Measurements from ENCODE around the gene CPSF3. TPM values are rescaled to one million over a fixed set of nuclear protein-coding genes. Genes with fewer than 3 reads are reported as not detected.

The CPSF3 gene
- total RNA-seq, 1 experiment from 2014 or later = 95.6 TPM

GRCh38 chr2:9518163-9518562 lies 94.7 kb downstream of the CPSF3 start:
- DNase-seq (ENCODE audit: low read depth) = no peak

- no peak for DNase-seq (ENCODE audit: low read depth)
These were observed 95.3 kb downstream of the CPSF3 start for GRCh38 chr2:9518780-9519179.

DNA sequence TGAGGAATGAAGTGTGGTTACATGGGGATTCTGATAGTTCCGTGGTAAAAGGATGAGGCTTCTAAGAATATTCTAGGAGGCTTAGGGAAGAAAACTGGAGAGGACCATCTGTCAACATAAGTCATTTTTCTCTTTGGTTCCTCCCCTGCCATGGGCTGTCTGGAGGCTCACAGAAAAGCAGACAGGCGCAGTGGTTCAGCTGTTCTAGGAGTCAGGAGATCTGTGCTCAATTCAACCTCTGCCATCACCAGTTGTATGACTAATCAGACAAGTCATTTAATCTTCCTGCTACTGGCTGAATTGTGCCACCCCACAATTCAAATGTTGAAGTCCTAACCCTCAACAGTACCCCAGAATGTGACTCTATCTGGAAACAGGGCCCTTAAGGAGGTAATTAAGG lies 95.8 kb downstream of the CPSF3 start:
- DNase-seq (ENCODE audit: low read depth) = no peak

Other genes with a start within 250 kb of the CPSF3 start
- gene ASAP2, start 216.8 kb upstream of the CPSF3 start, total RNA-seq (2014; rRNA removed; shearing (Covaris generic)) = 20.3 and 22.7 TPM in 2 replicates
- 34.5 and 44.4 TPM in 2 replicates for gene ITGB1BP1, start 126 bp upstream of the CPSF3 start, total RNA-seq (2014; rRNA removed; shearing (Covaris generic))
- gene IAH1, start 50.9 kb downstream of the CPSF3 start, total RNA-seq (2014; rRNA removed; shearing (Covaris generic)) = 34.6 and 38.1 TPM in 2 replicates
- 34.3 and 43.2 TPM in 2 replicates for gene ADAM17, start 132.2 kb downstream of the CPSF3 start, total RNA-seq (2014; rRNA removed; shearing (Covaris generic))
- 586 and 605 TPM in 2 replicates for gene YWHAQ, start 207.3 kb downstream of the CPSF3 start, total RNA-seq (2014; rRNA removed; shearing (Covaris generic))

Data from Daoy (cell line).